Measurements from ENCODE around the gene PRRG2.

DNA sequence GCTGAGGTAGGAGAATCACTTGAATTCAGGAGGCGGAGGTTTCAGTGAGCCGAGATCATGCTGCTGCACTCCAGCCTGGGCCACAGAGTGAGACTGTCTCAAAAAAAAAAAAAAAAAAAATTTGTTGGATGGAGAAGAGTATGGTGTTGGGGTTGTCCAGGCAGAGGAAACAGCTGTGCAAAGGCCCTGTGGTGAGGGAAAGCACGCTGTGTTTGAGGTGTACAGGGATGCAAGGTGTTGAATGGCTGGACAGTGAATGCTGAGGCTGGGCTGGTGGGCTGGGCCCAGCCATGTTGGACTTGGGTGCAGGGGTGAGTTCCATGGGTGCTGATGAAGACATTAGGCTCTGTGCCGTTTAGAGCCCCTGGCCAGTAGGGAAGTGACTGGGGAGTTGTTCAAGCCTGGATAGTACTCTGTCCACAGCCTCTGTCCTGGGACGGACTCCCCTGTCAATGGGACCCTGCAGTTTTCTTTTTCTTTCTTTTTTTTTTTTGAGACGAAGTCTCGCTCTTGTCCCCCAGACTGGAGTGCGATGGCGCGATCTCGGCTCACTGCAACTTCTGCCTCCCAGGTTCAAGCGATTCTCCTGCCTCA, 28.5 kb downstream of the PRRG2 start:
- TF ChIP-seq, protein P1, sequence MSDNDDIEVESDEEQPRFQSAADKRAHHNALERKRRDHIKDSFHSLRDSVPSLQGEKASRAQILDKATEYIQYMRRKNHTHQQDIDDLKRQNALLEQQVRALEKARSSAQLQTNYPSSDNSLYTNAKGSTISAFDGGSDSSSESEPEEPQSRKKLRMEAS (IDR thresholded peaks at IDR 0.05): no peak
- TF ChIP-seq, protein P2, sequence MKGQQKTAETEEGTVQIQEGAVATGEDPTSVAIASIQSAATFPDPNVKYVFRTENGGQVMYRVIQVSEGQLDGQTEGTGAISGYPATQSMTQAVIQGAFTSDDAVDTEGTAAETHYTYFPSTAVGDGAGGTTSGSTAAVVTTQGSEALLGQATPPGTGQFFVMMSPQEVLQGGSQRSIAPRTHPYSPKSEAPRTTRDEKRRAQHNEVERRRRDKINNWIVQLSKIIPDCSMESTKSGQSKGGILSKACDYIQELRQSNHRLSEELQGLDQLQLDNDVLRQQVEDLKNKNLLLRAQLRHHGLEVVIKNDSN (IDR thresholded peaks at IDR 0.05): no peak
- TF ChIP-seq YY1 (IDR thresholded peaks at IDR 0.05; ENCODE audit: low read depth) (no peak), CEBPB (IDR thresholded peaks at IDR 0.05) (no peak), EP300 (IDR thresholded peaks at IDR 0.05; ENCODE audit: borderline replicate concordance) (no peak), TEAD4 (IDR thresholded peaks at IDR 0.05) (no peak), FOXM1 (IDR thresholded peaks at IDR 0.05; ENCODE audit: borderline replicate concordance, low read depth) (no peak), CREB1 (IDR thresholded peaks at IDR 0.05; ENCODE audit: low read depth) (no peak)
- TF ChIP-seq, protein P3, sequence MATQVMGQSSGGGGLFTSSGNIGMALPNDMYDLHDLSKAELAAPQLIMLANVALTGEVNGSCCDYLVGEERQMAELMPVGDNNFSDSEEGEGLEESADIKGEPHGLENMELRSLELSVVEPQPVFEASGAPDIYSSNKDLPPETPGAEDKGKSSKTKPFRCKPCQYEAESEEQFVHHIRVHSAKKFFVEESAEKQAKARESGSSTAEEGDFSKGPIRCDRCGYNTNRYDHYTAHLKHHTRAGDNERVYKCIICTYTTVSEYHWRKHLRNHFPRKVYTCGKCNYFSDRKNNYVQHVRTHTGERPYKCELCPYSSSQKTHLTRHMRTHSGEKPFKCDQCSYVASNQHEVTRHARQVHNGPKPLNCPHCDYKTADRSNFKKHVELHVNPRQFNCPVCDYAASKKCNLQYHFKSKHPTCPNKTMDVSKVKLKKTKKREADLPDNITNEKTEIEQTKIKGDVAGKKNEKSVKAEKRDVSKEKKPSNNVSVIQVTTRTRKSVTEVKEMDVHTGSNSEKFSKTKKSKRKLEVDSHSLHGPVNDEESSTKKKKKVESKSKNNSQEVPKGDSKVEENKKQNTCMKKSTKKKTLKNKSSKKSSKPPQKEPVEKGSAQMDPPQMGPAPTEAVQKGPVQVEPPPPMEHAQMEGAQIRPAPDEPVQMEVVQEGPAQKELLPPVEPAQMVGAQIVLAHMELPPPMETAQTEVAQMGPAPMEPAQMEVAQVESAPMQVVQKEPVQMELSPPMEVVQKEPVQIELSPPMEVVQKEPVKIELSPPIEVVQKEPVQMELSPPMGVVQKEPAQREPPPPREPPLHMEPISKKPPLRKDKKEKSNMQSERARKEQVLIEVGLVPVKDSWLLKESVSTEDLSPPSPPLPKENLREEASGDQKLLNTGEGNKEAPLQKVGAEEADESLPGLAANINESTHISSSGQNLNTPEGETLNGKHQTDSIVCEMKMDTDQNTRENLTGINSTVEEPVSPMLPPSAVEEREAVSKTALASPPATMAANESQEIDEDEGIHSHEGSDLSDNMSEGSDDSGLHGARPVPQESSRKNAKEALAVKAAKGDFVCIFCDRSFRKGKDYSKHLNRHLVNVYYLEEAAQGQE (IDR thresholded peaks at IDR 0.05; ENCODE audit: low read depth): no peak
